ENCODE results near the gene COX18. TPM values are rescaled to one million over a fixed set of nuclear protein-coding genes. Genes with fewer than 3 reads are reported as not detected.

Gene COX18
- total RNA-seq, 3 donors from 2014 or later, result 12.2 to 17.8 (median 14.2) TPM

DNA sequence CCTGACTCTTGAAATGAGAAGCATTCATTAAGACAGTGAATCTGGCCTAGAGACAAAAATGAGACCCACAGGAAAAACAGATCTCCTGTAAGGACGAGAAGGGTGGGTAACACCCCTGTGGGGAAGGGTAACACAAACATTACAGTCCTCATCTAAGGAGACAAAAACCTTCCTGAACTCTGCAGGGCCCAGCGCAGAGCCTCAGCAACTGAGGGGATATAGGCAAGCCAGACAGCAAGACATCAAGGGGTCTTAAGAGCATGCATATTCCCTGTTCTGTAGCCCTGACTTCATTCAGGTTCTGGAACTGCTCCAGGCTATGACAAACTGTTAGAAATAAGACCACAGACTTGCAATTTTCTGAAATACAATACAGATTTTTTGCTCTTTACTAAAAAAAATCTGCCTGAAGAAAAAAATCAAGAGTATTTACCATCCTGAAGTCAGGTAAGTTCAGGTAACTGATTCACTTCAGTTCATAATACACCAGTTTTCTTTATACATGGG, 15.5 kb downstream of the COX18 start:
- H3K9me3 ChIP-seq, result no peaks in the 10 kb centered on the region
- TF ChIP-seq, protein P1, sequence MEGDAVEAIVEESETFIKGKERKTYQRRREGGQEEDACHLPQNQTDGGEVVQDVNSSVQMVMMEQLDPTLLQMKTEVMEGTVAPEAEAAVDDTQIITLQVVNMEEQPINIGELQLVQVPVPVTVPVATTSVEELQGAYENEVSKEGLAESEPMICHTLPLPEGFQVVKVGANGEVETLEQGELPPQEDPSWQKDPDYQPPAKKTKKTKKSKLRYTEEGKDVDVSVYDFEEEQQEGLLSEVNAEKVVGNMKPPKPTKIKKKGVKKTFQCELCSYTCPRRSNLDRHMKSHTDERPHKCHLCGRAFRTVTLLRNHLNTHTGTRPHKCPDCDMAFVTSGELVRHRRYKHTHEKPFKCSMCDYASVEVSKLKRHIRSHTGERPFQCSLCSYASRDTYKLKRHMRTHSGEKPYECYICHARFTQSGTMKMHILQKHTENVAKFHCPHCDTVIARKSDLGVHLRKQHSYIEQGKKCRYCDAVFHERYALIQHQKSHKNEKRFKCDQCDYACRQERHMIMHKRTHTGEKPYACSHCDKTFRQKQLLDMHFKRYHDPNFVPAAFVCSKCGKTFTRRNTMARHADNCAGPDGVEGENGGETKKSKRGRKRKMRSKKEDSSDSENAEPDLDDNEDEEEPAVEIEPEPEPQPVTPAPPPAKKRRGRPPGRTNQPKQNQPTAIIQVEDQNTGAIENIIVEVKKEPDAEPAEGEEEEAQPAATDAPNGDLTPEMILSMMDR (IDR thresholded peaks at IDR 0.05), result no peak
- no peaks in the 10 kb centered on the region for H3K36me3 ChIP-seq (ENCODE audit: low read depth)
- intact Hi-C loops (cut with DNase I, micrococcal nuclease), result no loop called here
- H3K4me1 ChIP-seq (ENCODE audit: low read depth), result no peaks in the 10 kb centered on the region
- H3K4me3 ChIP-seq, result no peak overlapping the region
- DNase-seq (no peak), ATAC-seq (no peak)

- TF ChIP-seq, protein P1 (IDR thresholded peaks at IDR 0.05), result no peak
- no peak for ATAC-seq
Measured at GRCh38 chr4:73053076-73053475, 16.4 kb downstream of the COX18 start.

GRCh38 chr4:73051625-73052024, 17.9 kb downstream of the COX18 start:
- ATAC-seq, result no peak
- Histone ChIP-seq H3K9me3 (no peaks in the 10 kb centered on the region), H3K4me1 (ENCODE audit: low read depth) (no peaks in the 10 kb centered on the region), H3K4me3 (no peak overlapping the region), H3K36me3 (ENCODE audit: low read depth) (no peaks in the 10 kb centered on the region)
- TF ChIP-seq, protein P1 (IDR thresholded peaks at IDR 0.05), result no peak
- intact Hi-C loops (cut with DNase I, micrococcal nuclease), result no loop called here
- no peak for DNase-seq

More at GRCh38 chr4:73053076-73053475, 16.4 kb downstream of the COX18 start:
- H3K4me3 ChIP-seq, result no peak overlapping the region
- intact Hi-C loops (cut with DNase I, micrococcal nuclease), result no loop called here
- no peaks in the 10 kb centered on the region for H3K4me1 ChIP-seq (ENCODE audit: low read depth)
- H3K36me3 ChIP-seq (ENCODE audit: low read depth), result no peaks in the 10 kb centered on the region
- H3K9me3 ChIP-seq, result no peaks in the 10 kb centered on the region
- DNase-seq, result no peak

GRCh38 chr4:73045879-73046278, 23.6 kb downstream of the COX18 start:
- ATAC-seq (no peak), DNase-seq (no peak)
- intact Hi-C loops (cut with DNase I, micrococcal nuclease), result no loop called here
- TF ChIP-seq, protein P1 (IDR thresholded peaks at IDR 0.05), result no peak
- H3K9me3 ChIP-seq, result no peaks in the 10 kb centered on the region
- H3K4me1 ChIP-seq (ENCODE audit: low read depth), result no peaks in the 10 kb centered on the region
- no peaks in the 10 kb centered on the region for H3K36me3 ChIP-seq (ENCODE audit: low read depth)
- no peak overlapping the region for H3K4me3 ChIP-seq

- ATAC-seq (no peak), DNase-seq (no peak)
- intact Hi-C loops (cut with DNase I, micrococcal nuclease), result no loop called here
- Histone ChIP-seq H3K4me3 (no peak overlapping the region), H3K9me3 (peaks cover 12% of the 10 kb centered on the region), H3K36me3 (ENCODE audit: low read depth) (no peaks in the 10 kb centered on the region), H3K4me1 (ENCODE audit: low read depth) (no peaks in the 10 kb centered on the region)
- TF ChIP-seq, protein P1 (IDR thresholded peaks at IDR 0.05), result no peak
Measured at GRCh38 chr4:73037057-73037456, 32.5 kb downstream of the COX18 start.

DNA sequence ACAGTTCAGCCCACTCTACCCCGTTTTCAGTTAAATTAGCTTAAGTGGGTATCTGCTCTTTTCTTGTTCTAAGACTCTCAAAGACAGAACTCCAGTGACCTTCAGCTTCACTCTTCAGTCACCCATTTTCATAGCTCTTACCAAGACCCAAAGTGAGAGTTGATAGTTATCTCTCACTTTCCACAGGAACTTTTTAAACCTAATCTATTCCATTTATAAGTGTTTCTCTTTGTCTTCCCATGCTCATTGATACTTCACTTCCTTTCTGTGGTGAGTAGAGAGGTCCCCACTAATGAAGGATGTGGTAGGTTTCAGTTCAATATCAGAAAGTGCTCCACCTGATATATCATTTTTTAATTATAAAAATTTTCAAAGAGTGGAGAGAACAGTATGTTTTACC, 33.4 kb downstream of the COX18 start:
- ATAC-seq (no peak), DNase-seq (no peak)
- intact Hi-C loops (cut with DNase I, micrococcal nuclease), result no loop called here
- TF ChIP-seq, protein P1 (IDR thresholded peaks at IDR 0.05), result no peak
- Histone ChIP-seq H3K4me3 (no peak overlapping the region), H3K9me3 (peaks cover 12% of the 10 kb centered on the region), H3K36me3 (ENCODE audit: low read depth) (no peaks in the 10 kb centered on the region), H3K4me1 (ENCODE audit: low read depth) (no peaks in the 10 kb centered on the region)
